ENCODE data around the gene DCUN1D4.

GRCh38 chr4:51842554-51843308 lies at the start of gene DCUN1D4:
- TF ChIP-seq, protein P1, sequence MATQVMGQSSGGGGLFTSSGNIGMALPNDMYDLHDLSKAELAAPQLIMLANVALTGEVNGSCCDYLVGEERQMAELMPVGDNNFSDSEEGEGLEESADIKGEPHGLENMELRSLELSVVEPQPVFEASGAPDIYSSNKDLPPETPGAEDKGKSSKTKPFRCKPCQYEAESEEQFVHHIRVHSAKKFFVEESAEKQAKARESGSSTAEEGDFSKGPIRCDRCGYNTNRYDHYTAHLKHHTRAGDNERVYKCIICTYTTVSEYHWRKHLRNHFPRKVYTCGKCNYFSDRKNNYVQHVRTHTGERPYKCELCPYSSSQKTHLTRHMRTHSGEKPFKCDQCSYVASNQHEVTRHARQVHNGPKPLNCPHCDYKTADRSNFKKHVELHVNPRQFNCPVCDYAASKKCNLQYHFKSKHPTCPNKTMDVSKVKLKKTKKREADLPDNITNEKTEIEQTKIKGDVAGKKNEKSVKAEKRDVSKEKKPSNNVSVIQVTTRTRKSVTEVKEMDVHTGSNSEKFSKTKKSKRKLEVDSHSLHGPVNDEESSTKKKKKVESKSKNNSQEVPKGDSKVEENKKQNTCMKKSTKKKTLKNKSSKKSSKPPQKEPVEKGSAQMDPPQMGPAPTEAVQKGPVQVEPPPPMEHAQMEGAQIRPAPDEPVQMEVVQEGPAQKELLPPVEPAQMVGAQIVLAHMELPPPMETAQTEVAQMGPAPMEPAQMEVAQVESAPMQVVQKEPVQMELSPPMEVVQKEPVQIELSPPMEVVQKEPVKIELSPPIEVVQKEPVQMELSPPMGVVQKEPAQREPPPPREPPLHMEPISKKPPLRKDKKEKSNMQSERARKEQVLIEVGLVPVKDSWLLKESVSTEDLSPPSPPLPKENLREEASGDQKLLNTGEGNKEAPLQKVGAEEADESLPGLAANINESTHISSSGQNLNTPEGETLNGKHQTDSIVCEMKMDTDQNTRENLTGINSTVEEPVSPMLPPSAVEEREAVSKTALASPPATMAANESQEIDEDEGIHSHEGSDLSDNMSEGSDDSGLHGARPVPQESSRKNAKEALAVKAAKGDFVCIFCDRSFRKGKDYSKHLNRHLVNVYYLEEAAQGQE (IDR thresholded peaks at IDR 0.05; ENCODE audit: low read depth), result no peak
- TF ChIP-seq TCF7L2 (IDR thresholded peaks at IDR 0.05; ENCODE audit: borderline replicate concordance, extremely low read depth, insufficient read depth, insufficient read length), result no peak
- TF ChIP-seq, protein P2, sequence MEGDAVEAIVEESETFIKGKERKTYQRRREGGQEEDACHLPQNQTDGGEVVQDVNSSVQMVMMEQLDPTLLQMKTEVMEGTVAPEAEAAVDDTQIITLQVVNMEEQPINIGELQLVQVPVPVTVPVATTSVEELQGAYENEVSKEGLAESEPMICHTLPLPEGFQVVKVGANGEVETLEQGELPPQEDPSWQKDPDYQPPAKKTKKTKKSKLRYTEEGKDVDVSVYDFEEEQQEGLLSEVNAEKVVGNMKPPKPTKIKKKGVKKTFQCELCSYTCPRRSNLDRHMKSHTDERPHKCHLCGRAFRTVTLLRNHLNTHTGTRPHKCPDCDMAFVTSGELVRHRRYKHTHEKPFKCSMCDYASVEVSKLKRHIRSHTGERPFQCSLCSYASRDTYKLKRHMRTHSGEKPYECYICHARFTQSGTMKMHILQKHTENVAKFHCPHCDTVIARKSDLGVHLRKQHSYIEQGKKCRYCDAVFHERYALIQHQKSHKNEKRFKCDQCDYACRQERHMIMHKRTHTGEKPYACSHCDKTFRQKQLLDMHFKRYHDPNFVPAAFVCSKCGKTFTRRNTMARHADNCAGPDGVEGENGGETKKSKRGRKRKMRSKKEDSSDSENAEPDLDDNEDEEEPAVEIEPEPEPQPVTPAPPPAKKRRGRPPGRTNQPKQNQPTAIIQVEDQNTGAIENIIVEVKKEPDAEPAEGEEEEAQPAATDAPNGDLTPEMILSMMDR (IDR thresholded peaks at IDR 0.05 in 2 of 3, conservative IDR thresholded peaks at IDR 0.05 in 1 of 3; ENCODE audit: borderline replicate concordance in 1 of 3, insufficient read depth in 1 of 3, low read depth in 2 of 3, low read length in 2 of 3), result peak in 1 of 3 experiments; percentile 28; a peak in 2 of 6 replicates
- TF ChIP-seq POLR2A (IDR thresholded peaks at IDR 0.05; ENCODE audit: borderline replicate concordance, extremely low read depth, insufficient read depth, insufficient read length), result no peak
- no peak for TF ChIP-seq ATF3 (IDR thresholded peaks at IDR 0.05)
- no peak for TF ChIP-seq EZH2phosphoT487 (IDR thresholded peaks at IDR 0.05; ENCODE audit: borderline replicate concordance)
- TF ChIP-seq, protein P3, sequence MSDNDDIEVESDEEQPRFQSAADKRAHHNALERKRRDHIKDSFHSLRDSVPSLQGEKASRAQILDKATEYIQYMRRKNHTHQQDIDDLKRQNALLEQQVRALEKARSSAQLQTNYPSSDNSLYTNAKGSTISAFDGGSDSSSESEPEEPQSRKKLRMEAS (IDR thresholded peaks at IDR 0.05), result 0 out of 2 replicates have a peak, but pooled peaks have one; percentile 6
- TF ChIP-seq SIN3A (IDR thresholded peaks at IDR 0.05; ENCODE audit: low read depth), result no peak
- no peak for TF ChIP-seq SRF (IDR thresholded peaks at IDR 0.05; ENCODE audit: low read depth)
- peak; percentile 98 for TF ChIP-seq SP1 (IDR thresholded peaks at IDR 0.05; ENCODE audit: low read depth)
- no peak for TF ChIP-seq ZFX (IDR thresholded peaks at IDR 0.05)
- TF ChIP-seq EZH2 (IDR thresholded peaks at IDR 0.05), result no peak
- TF ChIP-seq FOSL1 (IDR thresholded peaks at IDR 0.05; ENCODE audit: low read depth), result no peak
